NB4 (cell line): Measurements from ENCODE around the gene CHST1.

Experiments
- CTCF ChIP-seq: IDR thresholded peaks from one replicate; pipeline ENCODE4 v1.5.1; 2012; ENCODE audit warnings: low read depth, low read length
- MYC ChIP-seq: IDR thresholded peaks from 2 replicates; pipeline ENCODE4 v1.6.1; 2011; ENCODE audit warnings: low read depth, low read length
- POLR2A ChIP-seq: IDR thresholded peaks from 2 replicates; pipeline ENCODE4 v1.6.1; 2011; ENCODE audit warnings: mild to moderate bottlenecking; ENCODE audit not compliant: insufficient read length; ENCODE audit errors: extremely low read depth

GRCh38 chr11:45692808-45693453 lies 27.5 kb upstream of the CHST1 start:
- TF ChIP-seq POLR2A (no peak), CTCF (no peak), MYC (no peak)
